ENCODE results near the gene RPS19. TPM values are rescaled to one million over a fixed set of nuclear protein-coding genes. Genes with fewer than 3 reads are reported as not detected.

Gene RPS19
- total RNA-seq, 1 donor from 2014 or later, result 956 TPM

DNA sequence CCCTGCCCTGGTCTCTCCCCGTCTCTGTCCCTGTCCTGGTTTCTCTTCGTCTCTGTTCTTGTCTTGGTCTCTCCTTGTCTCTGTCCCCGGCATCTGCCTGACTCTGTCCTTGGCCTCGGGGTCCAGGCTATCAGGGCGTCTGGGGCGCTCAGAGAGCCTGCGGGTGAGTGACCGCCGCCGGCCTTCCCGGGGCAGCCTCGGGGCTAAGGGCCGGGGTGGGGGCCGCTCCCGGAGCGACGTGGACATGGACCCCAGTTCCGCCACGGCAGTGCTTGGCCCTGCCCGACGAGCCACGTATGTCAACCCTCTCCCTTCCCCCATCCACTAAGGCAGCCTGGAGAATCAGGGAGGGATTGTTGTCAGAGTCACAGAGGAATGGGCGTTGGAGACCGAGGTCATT, 37.8 kb downstream of the RPS19 start:
- H3K36me3 ChIP-seq, result peaks cover 76 to 83% of the 10 kb centered on the region in 2 donors
- no peak for DNase-seq (ENCODE audit: low spot score in 2 of 2)
- H3K4me3 ChIP-seq, result no peak overlapping the region
- H3K27me3 ChIP-seq, result no peaks in the 10 kb centered on the region
- no peaks in the 10 kb centered on the region for H3K9me3 ChIP-seq
- H3K27ac ChIP-seq, result no peak overlapping the region
- H3K4me1 ChIP-seq, result no peaks in the 10 kb centered on the region
- TF ChIP-seq CTCF (IDR thresholded peaks at IDR 0.05), result no peak
- intact Hi-C loops (cut with DNase I), result no loop called here

- Histone ChIP-seq H3K36me3 (peaks cover 79 to 87% of the 10 kb centered on the region in 2 donors), H3K9me3 (no peaks in the 10 kb centered on the region), H3K4me3 (no peak overlapping the region), H3K4me1 (no peaks in the 10 kb centered on the region), H3K27ac (no peak overlapping the region), H3K27me3 (no peaks in the 10 kb centered on the region)
- DNase-seq (ENCODE audit: low spot score in 2 of 2), result no peak
- intact Hi-C loops (cut with DNase I), result no loop called here
- no peak for TF ChIP-seq CTCF (IDR thresholded peaks at IDR 0.05)
Observed at GRCh38 chr19:41898235-41898634, 38.2 kb downstream of the RPS19 start.

GRCh38 chr19:41901707-41902360, 41.8 kb downstream of the RPS19 start:
- Histone ChIP-seq H3K27ac (no peak overlapping the region), H3K27me3 (no peaks in the 10 kb centered on the region), H3K36me3 (peaks cover 92 to 96% of the 10 kb centered on the region in 2 donors), H3K4me3 (no peak overlapping the region), H3K4me1 (no peaks in the 10 kb centered on the region), H3K9me3 (no peaks in the 10 kb centered on the region)
- no peak for DNase-seq (ENCODE audit: low spot score in 2 of 2)
- intact Hi-C loops (cut with DNase I), result no loop called here
- no peak for TF ChIP-seq CTCF (IDR thresholded peaks at IDR 0.05)

DNA sequence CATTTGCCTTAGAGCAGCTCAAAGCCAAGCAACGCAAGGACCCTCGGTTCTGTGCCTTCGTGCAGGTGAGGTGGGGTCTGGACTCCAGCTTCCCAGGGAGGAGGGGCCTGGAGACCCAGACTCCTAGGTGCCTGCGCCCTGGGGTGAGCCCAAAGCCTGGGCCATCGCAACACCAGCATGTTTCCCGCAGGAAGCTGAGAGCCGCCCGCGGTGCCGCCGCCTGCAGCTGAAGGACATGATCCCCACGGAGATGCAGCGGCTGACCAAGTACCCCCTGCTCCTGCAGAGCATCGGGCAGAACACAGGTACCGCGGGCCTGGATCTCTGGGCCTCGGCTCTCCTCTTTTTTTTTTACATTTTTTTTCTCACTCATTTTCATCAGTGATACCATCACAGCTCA, 42.5 kb downstream of the RPS19 start:
- Histone ChIP-seq H3K36me3 (peaks cover 86 to 96% of the 10 kb centered on the region in 2 donors), H3K4me3 (no peak overlapping the region), H3K4me1 (no peaks in the 10 kb centered on the region), H3K27ac (no peak overlapping the region), H3K9me3 (no peaks in the 10 kb centered on the region), H3K27me3 (no peaks in the 10 kb centered on the region)
- no peak for DNase-seq (ENCODE audit: low spot score in 2 of 2)
- intact Hi-C loops (cut with DNase I), result no loop called here
- TF ChIP-seq CTCF (IDR thresholded peaks at IDR 0.05), result no peak

DNA sequence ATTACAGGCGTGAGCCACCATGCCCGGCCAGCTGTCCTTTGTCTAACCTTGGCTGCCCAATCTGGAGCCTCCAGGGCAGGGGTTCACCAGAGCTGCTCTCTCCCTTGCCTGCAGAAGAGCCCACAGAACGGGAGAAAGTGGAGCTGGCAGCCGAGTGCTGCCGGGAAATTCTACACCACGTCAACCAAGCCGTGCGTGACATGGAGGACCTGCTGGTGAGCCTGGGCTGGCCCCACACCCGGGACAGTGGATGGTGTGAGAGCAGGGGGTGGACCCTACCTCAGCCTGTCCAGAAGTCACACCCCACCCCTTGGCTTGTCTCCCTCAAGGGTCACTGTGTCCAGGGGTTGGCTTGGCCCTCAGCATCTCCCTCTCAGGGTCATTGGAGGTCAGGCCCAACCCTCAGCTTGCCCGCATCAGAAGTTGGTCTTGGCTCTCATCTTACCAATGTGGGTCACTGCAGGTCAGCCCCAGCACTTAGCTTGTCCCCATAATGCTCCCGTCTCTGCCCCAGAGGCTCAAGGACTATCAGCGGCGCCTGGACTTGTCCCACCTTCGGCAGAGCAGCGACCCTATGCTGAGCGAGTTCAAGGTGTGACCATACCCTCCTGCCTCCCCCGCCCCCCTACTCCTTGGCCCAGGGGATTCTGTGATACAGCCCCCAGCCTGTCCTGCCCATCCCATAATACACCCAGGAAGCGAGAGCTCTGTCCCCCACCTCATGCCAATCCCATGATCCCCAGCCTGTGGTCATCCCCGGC, 43.3 kb downstream of the RPS19 start:
- DNase-seq (ENCODE audit: low spot score in 2 of 2), result no peak
- Histone ChIP-seq H3K9me3 (no peaks in the 10 kb centered on the region), H3K36me3 (peaks cover 79 to 88% of the 10 kb centered on the region in 2 donors), H3K4me1 (no peaks in the 10 kb centered on the region), H3K27ac (no peak overlapping the region), H3K4me3 (no peak overlapping the region), H3K27me3 (no peaks in the 10 kb centered on the region)
- TF ChIP-seq CTCF (IDR thresholded peaks at IDR 0.05), result no peak
- intact Hi-C loops (cut with DNase I), result no loop called here

Measured in ascending aorta (tissue), 2 donors.